Measurements from ENCODE around the gene UCP2. TPM values are rescaled to one million over a fixed set of nuclear protein-coding genes. Genes with fewer than 3 reads are reported as not detected.

UCP2 gene
- total and polyA plus RNA-seq, 2 donors (not counting 3 experiments of a cell fraction or from before 2014, with no cell fraction given), result 16.5 to 24.0 TPM

- FAIRE-seq (no peak), DNase-seq (ENCODE audit: low read depth, low spot score) (no peak)
- no peaks in the 10 kb centered on the region for H3K27me3 ChIP-seq (ENCODE audit: control insufficient read depth in 2 of 2, insufficient read depth in 2 of 2, low read length in 2 of 2)
- H3K4me3 ChIP-seq (replicated peaks in 1 of 3; ENCODE audit: insufficient read depth in 1 of 3, low read depth in 1 of 3, low read length in 3 of 3), result no peak overlapping the region
- no peaks in the 10 kb centered on the region for H3K4me1 ChIP-seq (ENCODE audit: control insufficient read depth, extremely low read depth, insufficient read depth, low read length)
- BruUV-seq (replicated peaks), result no TSS peak
- H3K27ac ChIP-seq (ENCODE audit: insufficient read depth, low read depth, low read length), result no peak overlapping the region
- H3K36me3 ChIP-seq (ENCODE audit: control insufficient read depth in 2 of 2, extremely low read depth in 1 of 2, insufficient read depth in 2 of 2, low read length in 2 of 2), result peaks cover 0 to 11% of the 10 kb centered on the region in 2 experiments
- no peaks in the 10 kb centered on the region for H3K9me3 ChIP-seq (replicated peaks; ENCODE audit: control insufficient read depth, insufficient read depth, low read length)
- H4K20me1 ChIP-seq (replicated peaks; ENCODE audit: control insufficient read depth, extremely low read depth, insufficient read depth, low read length), result no peaks in the 10 kb centered on the region
- ChIA-PET POLR2A (no interaction called here), CTCF (no interaction called here)
- H3K4me2 ChIP-seq (ENCODE audit: insufficient read depth, low read length), result no peak overlapping the region
- TF ChIP-seq MAX (IDR thresholded peaks at IDR 0.05; ENCODE audit: insufficient read depth, insufficient read length) (no peak), POLR2AphosphoS5 (IDR thresholded peaks at IDR 0.05; ENCODE audit: insufficient read depth, low read depth, low read length) (no peak), EZH2 (IDR thresholded peaks at IDR 0.05; ENCODE audit: borderline replicate concordance, low read depth, low read length, severe bottlenecking) (no peak), FOS (IDR thresholded peaks at IDR 0.05; ENCODE audit: borderline replicate concordance, insufficient read depth, low read length) (no peak), JUN (IDR thresholded peaks at IDR 0.05; ENCODE audit: borderline replicate concordance, insufficient read depth, insufficient read length, low read depth) (no peak), CTCF (IDR thresholded peaks at IDR 0.05; ENCODE audit: extremely low read depth in 1 of 2, insufficient read depth in 1 of 2, low read depth in 1 of 2, low read length in 2 of 2) (no peak), GATA2 (IDR thresholded peaks at IDR 0.05; ENCODE audit: insufficient read depth, insufficient read length, low read depth, low read length) (no peak), MYC (IDR thresholded peaks at IDR 0.05; ENCODE audit: low read depth, low read length) (no peak), POLR2A (IDR thresholded peaks at IDR 0.05; ENCODE audit: low read depth, low read length) (no peak)
- no peak overlapping the region for H3K9ac ChIP-seq (replicated peaks; ENCODE audit: extremely low read depth, insufficient read depth, low read length)
- intact Hi-C loops (cut with micrococcal nuclease), result no loop called here
- dilution Hi-C loops (cut with MboI; ENCODE audit: extremely low pct_ligation_motif_present, low sequenced_read_pairs), result no loop called here
- H3K9me1 ChIP-seq (replicated peaks; ENCODE audit: control insufficient read depth, extremely low read depth, insufficient read depth, low read length), result no peaks in the 10 kb centered on the region
- H2AFZ ChIP-seq (ENCODE audit: low read depth, low read length), result no peak overlapping the region
- no peaks in the 10 kb centered on the region for H3K79me2 ChIP-seq (ENCODE audit: control insufficient read depth, insufficient read depth, low read length)
These were observed 29.6 kb upstream of the UCP2 start for GRCh38 chr11:74012074-74012809.
